GM12878 (cell line): ENCODE data around the gene CACTIN. TPM values are rescaled to one million over a fixed set of nuclear protein-coding genes. Genes with fewer than 3 reads are reported as not detected.

ENCODE experiments used
- ATAC-seq: fragments of 200-7000 bp; cut with Tn5 transposase; 3 replicates; pipeline ENCODE4 v1.9.1; 2020; ENCODE audit warnings: mild to moderate bottlenecking, moderate library complexity
- BruUV-seq: library from RNA; stranded (reverse); fragments of 400-500 nt; replicated peaks from 2 replicates; lab custom pipeline; 2021; lab: Mats Ljungman, UMichigan
- CTCF ChIA-PET: fragments of 300-600 bp; sonication (Branson Sonifier 250); formaldehyde crosslinking; extraction: SDS; loops from one replicate; lab custom pipeline; 2021; ENCODE audit warnings: inconsistent platforms; lab: Yijun Ruan, JAX
- POLR2A ChIA-PET: fragments of 350-600 bp; formaldehyde crosslinking; extraction: SDS; loops from one replicate; lab custom pipeline; 2021; ENCODE audit warnings: inconsistent platforms; lab: Charles Lee
- RAD21 ChIA-PET: fragments of 300-600 bp; sonication (Branson Sonifier 250); formaldehyde crosslinking; loops from one replicate; lab custom pipeline; 2023; ENCODE audit warnings: antibody characterized with exemption; ENCODE audit not compliant: unreplicated experiment; lab: Charles Lee
- SMC1A ChIA-PET: fragments of 300-600 bp; sonication (Branson Sonifier 250); formaldehyde crosslinking; loops from one replicate; lab custom pipeline; 2023; ENCODE audit not compliant: unreplicated experiment, uncharacterized antibody; lab: Charles Lee
- DNase-seq: peaks from one replicate; pipeline ENCODE4 v3.0.0-alpha.2; 2011; ENCODE audit warnings: low read depth, low spot score
- FAIRE-seq: peaks from 3 replicates; lab custom pipeline; 2011; peaks lifted over from hg19 to GRCh38; lab: Jason Lieb, UNC
- H2AFZ ChIP-seq: 2 replicates; pipeline ENCODE4 v1.6.0; 2011; ENCODE audit warnings: low read depth, low read length, control low read depth; ENCODE audit not compliant: control insufficient read depth
- H3K27ac ChIP-seq: 2 replicates; pipeline ENCODE4 v1.5.1; 2011; ENCODE audit warnings: control low read depth; ENCODE audit not compliant: control insufficient read depth, insufficient read depth
- H3K27me3 ChIP-seq, 2 experiments: replicated peaks in 1 of 2; 2 replicates each; pipeline versions ENCODE4 v1.6.0 to v1.6.1; 2011; ENCODE audit warnings: low read length in 1 of 2; ENCODE audit not compliant: control insufficient read depth in 2 of 2, insufficient read depth in 2 of 2
- H3K36me3 ChIP-seq, 2 experiments: 2 replicates each; pipeline ENCODE4 v1.5.1; 2011; ENCODE audit warnings: low read length in 1 of 2; ENCODE audit not compliant: control insufficient read depth in 2 of 2, insufficient read depth in 2 of 2
- H3K4me1 ChIP-seq: 2 replicates; pipeline ENCODE4 v1.6.1; 2011; ENCODE audit warnings: mild to moderate bottlenecking, low read length, moderate library complexity, mixed read lengths; ENCODE audit not compliant: control insufficient read depth, insufficient read depth
- H3K4me2 ChIP-seq: 2 replicates; pipeline ENCODE4 v1.6.0; 2011; ENCODE audit warnings: control low read depth; ENCODE audit not compliant: control insufficient read depth, insufficient read depth
- H3K4me3 ChIP-seq: fragments of 200-600 bp; sonication (generic); 2 replicates; pipeline ENCODE4 v1.5.1; 2016
- H3K79me2 ChIP-seq: 2 replicates; pipeline ENCODE4 v1.6.0; 2011; ENCODE audit warnings: low read length; ENCODE audit not compliant: control insufficient read depth, insufficient read depth
- H3K9ac ChIP-seq: 2 replicates; pipeline ENCODE4 v1.8.0; 2011; ENCODE audit warnings: low read length, control low read depth, mixed read lengths; ENCODE audit not compliant: control insufficient read depth, insufficient read depth
- H3K9me3 ChIP-seq: replicated peaks from 3 replicates; pipeline ENCODE4 v1.5.1; 2011; ENCODE audit warnings: mild to moderate bottlenecking, low read length; ENCODE audit not compliant: control insufficient read depth, insufficient read depth
- H4K20me1 ChIP-seq: 2 replicates; pipeline ENCODE4 v1.6.0; 2011; ENCODE audit not compliant: control insufficient read depth, insufficient read depth
- ETV6 ChIP-seq, 2 experiments: fragments of 450-650 bp in 1 of 2; IDR thresholded peaks in 1 of 2; conservative IDR thresholded peaks in 1 of 2; 2 replicates each; pipeline ENCODE4 v1.6.1; 2014; ENCODE audit warnings: antibody characterized with exemption in 1 of 2, borderline replicate concordance in 1 of 2, low read depth in 1 of 2, mild to moderate bottlenecking in 1 of 2, moderate library complexity in 1 of 2
- HDAC6 ChIP-seq: fragments of 200-600 bp; sonication (generic); IDR thresholded peaks from one replicate; pipeline ENCODE4 v1.8.0; 2017; ENCODE audit warnings: antibody characterized with exemption; ENCODE audit not compliant: unreplicated experiment
- MEF2B ChIP-seq: fragments of 450-650 bp; IDR thresholded peaks from 2 replicates; pipeline ENCODE4 v1.6.1; 2018; ENCODE audit warnings: mild to moderate bottlenecking, moderate library complexity; ENCODE audit not compliant: partially characterized antibody, poor library complexity, severe bottlenecking
- MYB ChIP-seq: fragments of 150-350 bp; IDR thresholded peaks from 2 replicates; pipeline ENCODE4 v1.6.1; 2014; ENCODE audit warnings: mild to moderate bottlenecking, low read depth, low read length, borderline replicate concordance
- NBN ChIP-seq: fragments of 450-650 bp; IDR thresholded peaks from 2 replicates; pipeline ENCODE4 v1.6.1; 2016
- POLR2A ChIP-seq: IDR thresholded peaks from 2 replicates; pipeline ENCODE4 v1.6.1; 2011; ENCODE audit warnings: low read depth, mild to moderate bottlenecking, low read length
- SMARCA5 ChIP-seq: fragments of 450-650 bp; IDR thresholded peaks from 2 replicates; pipeline ENCODE4 v1.6.1; 2017; ENCODE audit warnings: mild to moderate bottlenecking
- SREBF2 ChIP-seq: IDR thresholded peaks from 2 replicates; pipeline ENCODE4 v1.6.1; 2012; ENCODE audit warnings: mild to moderate bottlenecking, low read length
- SUZ12 ChIP-seq: fragments of 200-600 bp; sonication (generic); IDR thresholded peaks from one replicate; pipeline ENCODE4 v1.6.1; 2018; ENCODE audit warnings: antibody characterized with exemption, mild to moderate bottlenecking; ENCODE audit not compliant: unreplicated experiment
- TARDBP ChIP-seq: IDR thresholded peaks from 2 replicates; pipeline ENCODE4 v1.6.1; 2016; ENCODE audit warnings: borderline replicate concordance
- TBL1XR1 ChIP-seq: IDR thresholded peaks from 2 replicates; pipeline ENCODE4 v1.6.1; 2012; ENCODE audit warnings: low read depth, low read length, improper control_type of control experiment
- WGBS: methylation state at CpG from one replicate; pipeline ENCODE4 v1.1.6; 2016; ENCODE audit warnings: low lambda C conversion rate; ENCODE audit not compliant: insufficient replicate concordance, insufficient coverage; ENCODE audit errors: missing lambda C conversion rate; 5-methylcytosine and 5-hydroxymethylcytosine counted together
- in situ Hi-C: fragments of 300-500 bp; cut with MboI; formaldehyde crosslinking; loops from 9 replicates; pipeline ENCODE4 v1.14.3; 2018; ENCODE audit warnings: mixed read lengths
- intact Hi-C: fragments of 100-400 bp; cut with micrococcal nuclease; formaldehyde crosslinking; loops from one replicate; pipeline ENCODE4 v1.14.2; 2022; ENCODE audit not compliant: unreplicated experiment
- polyA plus RNA-seq, 11 experiments: library from polyadenylated mRNA; depleted of rRNA in 4 of 11; unstranded in 6 of 11; stranded (reverse) in 5 of 11; fragments of >200 nt; fragmentation: Nextera tagmentation in 4 of 11; fragmentation: Illumina TruSeq in 1 of 11; extraction: Ambion mirVana in 4 of 11; extraction: Trizol in 1 of 11; gene quantifications; 1 replicate in 1 of 11; 2 replicates in 10 of 11; pipeline versions ENCODE4 v1.2.1 to v1.2.3, GENCODE V29; 2011 to 2016; ENCODE audit warnings: inconsistent platforms in 2 of 11, missing spikeins in 2 of 11, low read depth in 1 of 11
- total RNA-seq, 4 experiments: library from RNA; depleted of rRNA in 3 of 4; stranded (reverse); fragments of >200 nt in 3 of 4; fragmentation: Illumina TruSeq in 1 of 4; extraction: Trizol in 1 of 4; gene quantifications; 2 replicates each; pipeline versions ENCODE4 v1.2.1 to v1.2.3, GENCODE V29; 2013 to 2021
- TF ChIP-seq, protein P1 (sequence below): fragments of 450-650 bp; formaldehyde crosslinking; IDR thresholded peaks from 2 replicates; pipeline ENCODE4 v1.4.0; 2022; ENCODE audit warnings: mild to moderate bottlenecking, moderate library complexity
- TF ChIP-seq, protein P2 (sequence below), 3 experiments: IDR thresholded peaks in 2 of 3; conservative IDR thresholded peaks in 1 of 3; 2 replicates each; pipeline ENCODE4 v1.5.1; 2011; ENCODE audit warnings: low read depth in 3 of 3, low read length in 3 of 3, mild to moderate bottlenecking in 3 of 3, control low read depth in 2 of 3, moderate library complexity in 2 of 3, inconsistent platforms in 1 of 3, mixed read lengths in 1 of 3; ENCODE audit not compliant: control insufficient read depth in 2 of 3, insufficient read depth in 1 of 3; ENCODE audit errors: extremely low read depth in 1 of 3
- TF ChIP-seq, protein P3 (sequence below): IDR thresholded peaks from 2 replicates; pipeline ENCODE4 v1.6.1; 2011; ENCODE audit warnings: low read depth, low read length, improper control_type of control experiment, borderline replicate concordance
- TF ChIP-seq, protein P4 (sequence below): IDR thresholded peaks from 2 replicates; pipeline ENCODE4 v1.6.1; 2011; ENCODE audit warnings: borderline replicate concordance, low read depth, mild to moderate bottlenecking, moderate library complexity, mixed read lengths, low read length; ENCODE audit not compliant: insufficient read depth; ENCODE audit errors: extremely low read length

The CACTIN gene
- total and polyA plus RNA-seq, 10 of the 15 experiments (the other 5 are each of a cell fraction or from before 2014, with no cell fraction given): 0.40 to 31.4 (median 12.5) TPM

DNA sequence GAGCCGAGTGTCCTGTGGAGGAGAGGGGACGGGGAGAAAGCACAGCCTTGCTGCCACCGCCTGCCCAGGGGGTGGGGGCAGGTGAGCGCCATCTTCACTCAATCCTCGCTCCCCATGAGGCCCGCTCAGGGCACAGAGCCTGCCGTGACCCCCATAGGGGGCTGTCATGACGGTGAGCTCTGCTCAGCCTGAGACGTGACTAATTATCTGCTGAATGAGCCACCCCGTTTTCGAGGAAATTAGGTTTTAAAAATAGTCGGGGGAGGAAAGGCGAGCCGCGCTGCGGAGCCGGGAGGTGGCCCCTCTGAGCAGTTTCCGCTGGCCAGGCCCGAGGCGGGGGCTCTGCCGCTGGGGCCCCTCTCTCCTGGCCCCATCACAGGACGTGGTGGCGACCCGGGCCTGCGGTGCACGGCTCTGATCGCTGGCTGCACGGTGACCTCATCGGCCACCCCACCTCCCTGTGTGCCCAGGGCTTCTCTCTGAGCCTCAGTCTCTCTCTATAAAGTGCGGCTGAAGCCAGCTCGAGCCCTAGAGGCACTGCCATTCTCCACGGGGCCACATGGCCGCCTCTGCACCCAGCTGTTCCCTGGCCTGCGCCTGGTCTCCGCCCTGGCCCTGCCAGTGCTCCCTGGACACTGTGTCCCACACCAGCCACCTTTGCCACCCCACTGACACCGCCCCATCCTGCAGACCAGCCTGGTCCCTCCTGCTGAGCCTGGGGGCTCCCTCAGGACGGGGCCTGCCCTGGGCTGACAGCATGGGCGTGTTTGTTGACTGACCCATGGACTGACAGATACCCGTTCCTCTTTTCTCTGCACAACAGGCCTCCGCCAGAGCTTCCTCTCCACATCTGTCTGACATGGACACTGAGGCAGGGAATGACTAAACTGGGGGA lies 45.3 kb upstream of the CACTIN start:
- 14% methylated on average over 38 of the region's 40 CpGs for WGBS
- peak; percentile 55 for ATAC-seq
- no TSS peak for BruUV-seq
- Histone ChIP-seq H3K9me3 (no peaks in the 10 kb centered on the region), H4K20me1 (no peaks in the 10 kb centered on the region; the same call in none of the 2 replicates), H3K27ac (no peak overlapping the region; the same call in 1 of the 2 replicates), H3K27me3 (no peaks in the 10 kb centered on the region), H3K36me3 (no peaks in the 10 kb centered on the region; a peak in 1 of 4 replicates), H3K9ac (0 out of 2 replicates have a peak overlapping the region, but pooled peaks have one; percentile 22), H3K79me2 (no peaks in the 10 kb centered on the region), H3K4me3 (no peak overlapping the region; the same call in 1 of the 2 replicates), H3K4me2 (peak overlapping the region; percentile 66), H3K4me1 (peaks cover 15% of the 10 kb centered on the region), H2AFZ (no peak overlapping the region; the same call in 1 of the 2 replicates)
- ChIA-PET CTCF (interaction anchor here (0.6 to 1.7 kb wide), 3 partner anchors 16 to 890 kb away, joined by 3 to 8 read pairs (median 4); no protein-coding TSS in a partner anchor), SMC1A (no interaction called here), POLR2A (interaction anchor here (1.0 kb wide), 1 partner anchor 17 kb away, joined by 3 read pairs; no protein-coding TSS in a partner anchor), RAD21 (no interaction called here)
- no peak for DNase-seq
- intact Hi-C loops: no loop called here
- in situ Hi-C loops: no loop called here
- no peak for FAIRE-seq
- TF ChIP-seq MEF2B (no peak), TBL1XR1 (no peak), MYB (no peak), NBN (no peak), SMARCA5 (no peak), SREBF2 (no peak), POLR2A (0 out of 2 replicates have a peak, but pooled peaks have one; percentile 3), SUZ12 (no peak), ETV6 (conservative IDR thresholded peaks at IDR 0.05 in 1 of 2, IDR thresholded peaks at IDR 0.05 in 1 of 2; ENCODE audit: borderline replicate concordance in 1 of 2, low read depth in 1 of 2) (no peak), HDAC6 (no peak), TARDBP (no peak)
- TF ChIP-seq, protein P1, sequence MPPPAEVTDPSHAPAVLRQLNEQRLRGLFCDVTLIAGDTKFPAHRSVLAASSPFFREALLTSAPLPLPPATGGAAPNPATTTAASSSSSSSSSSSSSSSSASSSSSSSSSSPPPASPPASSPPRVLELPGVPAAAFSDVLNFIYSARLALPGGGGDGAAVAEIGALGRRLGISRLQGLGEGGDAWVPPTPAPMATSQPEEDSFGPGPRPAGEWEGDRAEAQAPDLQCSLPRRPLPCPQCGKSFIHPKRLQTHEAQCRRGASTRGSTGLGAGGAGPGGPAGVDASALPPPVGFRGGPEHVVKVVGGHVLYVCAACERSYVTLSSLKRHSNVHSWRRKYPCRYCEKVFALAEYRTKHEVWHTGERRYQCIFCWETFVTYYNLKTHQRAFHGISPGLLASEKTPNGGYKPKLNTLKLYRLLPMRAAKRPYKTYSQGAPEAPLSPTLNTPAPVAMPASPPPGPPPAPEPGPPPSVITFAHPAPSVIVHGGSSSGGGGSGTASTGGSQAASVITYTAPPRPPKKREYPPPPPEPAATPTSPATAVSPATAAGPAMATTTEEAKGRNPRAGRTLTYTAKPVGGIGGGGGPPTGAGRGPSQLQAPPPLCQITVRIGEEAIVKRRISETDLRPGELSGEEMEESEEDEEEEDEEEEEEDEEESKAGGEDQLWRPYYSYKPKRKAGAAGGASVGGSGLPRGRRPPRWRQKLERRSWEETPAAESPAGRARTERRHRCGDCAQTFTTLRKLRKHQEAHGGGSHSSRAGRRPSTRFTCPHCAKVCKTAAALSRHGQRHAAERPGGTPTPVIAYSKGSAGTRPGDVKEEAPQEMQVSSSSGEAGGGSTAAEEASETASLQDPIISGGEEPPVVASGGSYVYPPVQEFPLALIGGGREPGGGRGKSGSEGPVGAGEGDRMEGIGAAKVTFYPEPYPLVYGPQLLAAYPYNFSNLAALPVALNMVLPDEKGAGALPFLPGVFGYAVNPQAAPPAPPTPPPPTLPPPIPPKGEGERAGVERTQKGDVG (CRISPR knock-in tag): no peak
- TF ChIP-seq, protein P2, sequence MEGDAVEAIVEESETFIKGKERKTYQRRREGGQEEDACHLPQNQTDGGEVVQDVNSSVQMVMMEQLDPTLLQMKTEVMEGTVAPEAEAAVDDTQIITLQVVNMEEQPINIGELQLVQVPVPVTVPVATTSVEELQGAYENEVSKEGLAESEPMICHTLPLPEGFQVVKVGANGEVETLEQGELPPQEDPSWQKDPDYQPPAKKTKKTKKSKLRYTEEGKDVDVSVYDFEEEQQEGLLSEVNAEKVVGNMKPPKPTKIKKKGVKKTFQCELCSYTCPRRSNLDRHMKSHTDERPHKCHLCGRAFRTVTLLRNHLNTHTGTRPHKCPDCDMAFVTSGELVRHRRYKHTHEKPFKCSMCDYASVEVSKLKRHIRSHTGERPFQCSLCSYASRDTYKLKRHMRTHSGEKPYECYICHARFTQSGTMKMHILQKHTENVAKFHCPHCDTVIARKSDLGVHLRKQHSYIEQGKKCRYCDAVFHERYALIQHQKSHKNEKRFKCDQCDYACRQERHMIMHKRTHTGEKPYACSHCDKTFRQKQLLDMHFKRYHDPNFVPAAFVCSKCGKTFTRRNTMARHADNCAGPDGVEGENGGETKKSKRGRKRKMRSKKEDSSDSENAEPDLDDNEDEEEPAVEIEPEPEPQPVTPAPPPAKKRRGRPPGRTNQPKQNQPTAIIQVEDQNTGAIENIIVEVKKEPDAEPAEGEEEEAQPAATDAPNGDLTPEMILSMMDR (IDR thresholded peaks at IDR 0.05 in 2 of 3, conservative IDR thresholded peaks at IDR 0.05 in 1 of 3; ENCODE audit: control insufficient read depth in 2 of 3, extremely low read depth in 1 of 3, insufficient read depth in 1 of 3, low read depth in 3 of 3, low read length in 3 of 3): 0 out of 6 replicates have a peak, but pooled peaks of 1 of the 3 experiments have one; percentile 4
- TF ChIP-seq, protein P3, sequence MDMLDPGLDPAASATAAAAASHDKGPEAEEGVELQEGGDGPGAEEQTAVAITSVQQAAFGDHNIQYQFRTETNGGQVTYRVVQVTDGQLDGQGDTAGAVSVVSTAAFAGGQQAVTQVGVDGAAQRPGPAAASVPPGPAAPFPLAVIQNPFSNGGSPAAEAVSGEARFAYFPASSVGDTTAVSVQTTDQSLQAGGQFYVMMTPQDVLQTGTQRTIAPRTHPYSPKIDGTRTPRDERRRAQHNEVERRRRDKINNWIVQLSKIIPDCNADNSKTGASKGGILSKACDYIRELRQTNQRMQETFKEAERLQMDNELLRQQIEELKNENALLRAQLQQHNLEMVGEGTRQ: no peak
- TF ChIP-seq, protein P4, sequence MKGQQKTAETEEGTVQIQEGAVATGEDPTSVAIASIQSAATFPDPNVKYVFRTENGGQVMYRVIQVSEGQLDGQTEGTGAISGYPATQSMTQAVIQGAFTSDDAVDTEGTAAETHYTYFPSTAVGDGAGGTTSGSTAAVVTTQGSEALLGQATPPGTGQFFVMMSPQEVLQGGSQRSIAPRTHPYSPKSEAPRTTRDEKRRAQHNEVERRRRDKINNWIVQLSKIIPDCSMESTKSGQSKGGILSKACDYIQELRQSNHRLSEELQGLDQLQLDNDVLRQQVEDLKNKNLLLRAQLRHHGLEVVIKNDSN: no peak
